Loucy (cell line): ENCODE results near the gene PIK3R5.

Experiments used
- H2AFZ ChIP-seq: fragments of 200-600 bp; sonication (generic); 2 replicates; pipeline ENCODE4 v1.6.0; 2016; ENCODE audit warnings: antibody characterized with exemption, mild to moderate bottlenecking, low read length, moderate library complexity
- H3F3A ChIP-seq: fragments of 200-600 bp; 2 replicates; pipeline ENCODE4 v1.6.0; 2016; ENCODE audit warnings: antibody characterized with exemption, low read depth, mild to moderate bottlenecking
- H3K27me3 ChIP-seq: fragments of 200-600 bp; sonication (generic); 2 replicates; pipeline ENCODE4 v1.6.1; 2014; ENCODE audit warnings: low read length, mild to moderate bottlenecking; ENCODE audit not compliant: insufficient read depth, poor library complexity, severe bottlenecking
- H3K36me3 ChIP-seq: fragments of 200-600 bp; sonication (generic); 2 replicates; pipeline ENCODE4 v1.6.1; 2016; ENCODE audit warnings: low read length; ENCODE audit not compliant: insufficient read depth
- H3K4me1 ChIP-seq: fragments of 200-600 bp; sonication (generic); 2 replicates; pipeline ENCODE4 v1.5.1; 2014; ENCODE audit warnings: low read length, mild to moderate bottlenecking; ENCODE audit not compliant: insufficient read depth, poor library complexity, severe bottlenecking
- H3K4me2 ChIP-seq: fragments of 200-600 bp; sonication (generic); 2 replicates; pipeline ENCODE4 v1.6.0; 2014; ENCODE audit warnings: antibody characterized with exemption, low read length, low read depth, mild to moderate bottlenecking; ENCODE audit not compliant: poor library complexity, severe bottlenecking
- H3K4me3 ChIP-seq: fragments of 200-600 bp; sonication (generic); 2 replicates; pipeline ENCODE4 v1.5.1; 2014; ENCODE audit warnings: low read length, mild to moderate bottlenecking, mixed read lengths; ENCODE audit not compliant: poor library complexity, severe bottlenecking
- H3K79me2 ChIP-seq: fragments of 200-600 bp; sonication (generic); 2 replicates; pipeline ENCODE4 v1.6.1; 2014; ENCODE audit warnings: low read length; ENCODE audit not compliant: insufficient read depth
- H3K9ac ChIP-seq: fragments of 200-600 bp; sonication (generic); 2 replicates; pipeline ENCODE4 v1.6.0; 2014; ENCODE audit warnings: mild to moderate bottlenecking, low read depth, low read length, moderate library complexity; ENCODE audit not compliant: poor library complexity, severe bottlenecking
- H3K9me2 ChIP-seq: fragments of 200-600 bp; sonication (generic); replicated peaks from 2 replicates; pipeline ENCODE4 v1.6.1; 2016; ENCODE audit warnings: low read depth, low read length, mixed read lengths
- H3K9me3 ChIP-seq: fragments of 200-600 bp; sonication (generic); 2 replicates; pipeline ENCODE4 v1.6.1; 2014; ENCODE audit warnings: mild to moderate bottlenecking, antibody characterized with exemption, low read length, low read depth; ENCODE audit not compliant: insufficient read depth
- H4K20me1 ChIP-seq: fragments of 200-600 bp; sonication (generic); 2 replicates; pipeline ENCODE4 v1.6.0; 2014; ENCODE audit warnings: antibody characterized with exemption, low read length, mild to moderate bottlenecking; ENCODE audit not compliant: insufficient read depth, poor library complexity, severe bottlenecking
- EZH2phosphoT487 ChIP-seq: fragments of 200-600 bp; IDR thresholded peaks from 2 replicates; pipeline ENCODE4 v1.6.1; 2018; ENCODE audit warnings: antibody characterized with exemption, mild to moderate bottlenecking, moderate library complexity, borderline replicate concordance
- TF ChIP-seq, protein P1 (sequence below): fragments of 200-600 bp; sonication (generic); conservative IDR thresholded peaks from 2 replicates; pipeline ENCODE4 v1.5.1; 2014; ENCODE audit warnings: mild to moderate bottlenecking, antibody characterized with exemption, low read length

PIK3R5 gene, protein sequence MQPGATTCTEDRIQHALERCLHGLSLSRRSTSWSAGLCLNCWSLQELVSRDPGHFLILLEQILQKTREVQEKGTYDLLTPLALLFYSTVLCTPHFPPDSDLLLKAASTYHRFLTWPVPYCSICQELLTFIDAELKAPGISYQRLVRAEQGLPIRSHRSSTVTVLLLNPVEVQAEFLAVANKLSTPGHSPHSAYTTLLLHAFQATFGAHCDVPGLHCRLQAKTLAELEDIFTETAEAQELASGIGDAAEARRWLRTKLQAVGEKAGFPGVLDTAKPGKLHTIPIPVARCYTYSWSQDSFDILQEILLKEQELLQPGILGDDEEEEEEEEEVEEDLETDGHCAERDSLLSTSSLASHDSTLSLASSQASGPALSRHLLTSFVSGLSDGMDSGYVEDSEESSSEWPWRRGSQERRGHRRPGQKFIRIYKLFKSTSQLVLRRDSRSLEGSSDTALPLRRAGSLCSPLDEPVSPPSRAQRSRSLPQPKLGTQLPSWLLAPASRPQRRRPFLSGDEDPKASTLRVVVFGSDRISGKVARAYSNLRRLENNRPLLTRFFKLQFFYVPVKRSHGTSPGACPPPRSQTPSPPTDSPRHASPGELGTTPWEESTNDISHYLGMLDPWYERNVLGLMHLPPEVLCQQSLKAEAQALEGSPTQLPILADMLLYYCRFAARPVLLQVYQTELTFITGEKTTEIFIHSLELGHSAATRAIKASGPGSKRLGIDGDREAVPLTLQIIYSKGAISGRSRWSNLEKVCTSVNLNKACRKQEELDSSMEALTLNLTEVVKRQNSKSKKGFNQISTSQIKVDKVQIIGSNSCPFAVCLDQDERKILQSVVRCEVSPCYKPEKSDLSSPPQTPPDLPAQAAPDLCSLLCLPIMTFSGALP

DNA sequence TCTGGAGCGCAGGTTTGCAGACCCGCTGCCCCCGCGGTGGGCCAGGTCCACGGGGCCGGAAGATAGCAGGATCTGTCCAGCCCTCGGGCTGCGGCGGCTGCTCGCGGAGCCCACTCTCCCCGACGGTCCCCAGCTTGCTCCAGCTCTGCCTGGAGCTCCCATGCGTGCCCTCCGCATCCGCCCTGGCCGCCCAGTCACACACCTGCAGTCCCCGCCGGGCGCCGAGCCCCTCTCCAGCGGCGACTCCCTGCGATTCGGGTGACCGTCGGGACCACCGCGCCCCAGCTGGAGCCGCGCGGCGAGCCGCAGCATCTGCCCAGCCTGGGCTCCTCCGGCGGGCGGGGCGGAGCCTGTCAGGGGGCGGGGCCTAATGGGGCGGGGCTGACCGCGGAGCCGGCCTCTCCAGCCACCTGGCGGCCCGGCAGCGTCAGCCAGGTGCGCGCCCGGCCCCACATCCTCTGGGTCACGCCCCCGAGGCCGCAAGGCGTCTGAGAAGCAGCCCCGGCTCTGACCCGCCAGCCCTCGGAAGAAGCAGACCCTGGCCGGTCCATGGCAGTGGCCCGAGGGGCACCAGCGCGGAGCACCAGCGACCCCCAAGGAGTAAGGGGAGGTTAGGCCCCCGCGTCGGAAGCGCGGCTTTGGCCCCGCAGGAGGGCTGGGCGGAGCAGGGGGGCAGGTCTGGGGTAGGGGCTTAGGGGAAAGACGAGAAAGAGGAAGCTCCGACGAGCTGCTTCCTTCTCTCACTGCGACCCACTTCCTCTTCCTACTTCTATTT, at the start of gene PIK3R5:
TSS of gene PIK3R5 (minus strand) at position 314 of the 775 bp plus-strand sequence. CDS start 54,213 bp downstream, outside the sequence.
- H3K9me3 ChIP-seq: no peaks in the 10 kb centered on the region
- H3K27me3 ChIP-seq: no peaks in the 10 kb centered on the region
- H3K79me2 ChIP-seq: peaks cover 40% of the 10 kb centered on the region
- H3K36me3 ChIP-seq: no peaks in the 10 kb centered on the region
- H2AFZ ChIP-seq: peak within 1 kb of the TSS; percentile 74
- H3K9me2 ChIP-seq: no peaks in the 10 kb centered on the region
- H4K20me1 ChIP-seq: peaks cover 8% of the 10 kb centered on the region
- H3K9ac ChIP-seq: peak within 1 kb of the TSS; percentile 70
- TF ChIP-seq, protein P1, sequence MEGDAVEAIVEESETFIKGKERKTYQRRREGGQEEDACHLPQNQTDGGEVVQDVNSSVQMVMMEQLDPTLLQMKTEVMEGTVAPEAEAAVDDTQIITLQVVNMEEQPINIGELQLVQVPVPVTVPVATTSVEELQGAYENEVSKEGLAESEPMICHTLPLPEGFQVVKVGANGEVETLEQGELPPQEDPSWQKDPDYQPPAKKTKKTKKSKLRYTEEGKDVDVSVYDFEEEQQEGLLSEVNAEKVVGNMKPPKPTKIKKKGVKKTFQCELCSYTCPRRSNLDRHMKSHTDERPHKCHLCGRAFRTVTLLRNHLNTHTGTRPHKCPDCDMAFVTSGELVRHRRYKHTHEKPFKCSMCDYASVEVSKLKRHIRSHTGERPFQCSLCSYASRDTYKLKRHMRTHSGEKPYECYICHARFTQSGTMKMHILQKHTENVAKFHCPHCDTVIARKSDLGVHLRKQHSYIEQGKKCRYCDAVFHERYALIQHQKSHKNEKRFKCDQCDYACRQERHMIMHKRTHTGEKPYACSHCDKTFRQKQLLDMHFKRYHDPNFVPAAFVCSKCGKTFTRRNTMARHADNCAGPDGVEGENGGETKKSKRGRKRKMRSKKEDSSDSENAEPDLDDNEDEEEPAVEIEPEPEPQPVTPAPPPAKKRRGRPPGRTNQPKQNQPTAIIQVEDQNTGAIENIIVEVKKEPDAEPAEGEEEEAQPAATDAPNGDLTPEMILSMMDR: peak; percentile 27; the same call in 1 of the 2 replicates
- no peak for TF ChIP-seq EZH2phosphoT487
- no peaks in the 10 kb centered on the region; the same call in 1 of the 2 replicates for H3F3A ChIP-seq
- H3K4me1 ChIP-seq: peaks cover 44% of the 10 kb centered on the region
- peak within 1 kb of the TSS; percentile 80 for H3K4me2 ChIP-seq
- H3K4me3 ChIP-seq: peak within 1 kb of the TSS; percentile 82

DNA sequence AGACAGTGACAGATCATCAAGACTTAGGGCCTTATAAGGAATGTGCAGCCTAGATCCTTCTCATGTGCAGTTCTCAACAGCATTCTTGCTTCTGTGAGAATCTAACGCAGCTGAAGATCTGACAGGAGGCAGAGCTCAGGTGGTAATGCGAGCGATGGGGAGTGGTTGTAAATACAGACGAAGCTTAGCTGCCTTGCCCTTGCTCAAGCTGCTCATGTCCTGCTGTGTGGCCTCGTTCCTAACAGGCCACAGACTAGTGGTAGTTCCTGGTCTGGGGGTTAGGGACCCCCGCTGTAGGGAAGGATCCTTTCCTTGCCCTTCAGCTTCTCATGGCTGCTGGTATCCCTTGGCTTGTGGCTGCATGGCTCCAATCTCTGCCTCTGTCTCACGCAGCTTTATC, 45.5 kb upstream of the PIK3R5 start:
- H3K9me3 ChIP-seq: no peaks in the 10 kb centered on the region

More for the DNA sequence above, 45.5 kb upstream of the PIK3R5 start:
- Histone ChIP-seq H3K9ac (no peak overlapping the region), H4K20me1 (no peaks in the 10 kb centered on the region), H3F3A (no peaks in the 10 kb centered on the region), H3K79me2 (no peaks in the 10 kb centered on the region), H3K9me2 (no peaks in the 10 kb centered on the region), H3K4me3 (no peak overlapping the region), H3K27me3 (no peaks in the 10 kb centered on the region), H3K4me1 (no peaks in the 10 kb centered on the region), H2AFZ (no peak overlapping the region), H3K36me3 (no peaks in the 10 kb centered on the region), H3K4me2 (no peak overlapping the region)
- TF ChIP-seq, protein P1: no peak
- no peak for TF ChIP-seq EZH2phosphoT487
